ENCODE measurements around the gene BBIP1. TPM values are rescaled to one million over a fixed set of nuclear protein-coding genes. Genes with fewer than 3 reads are reported as not detected.

Gene BBIP1
- total RNA-seq, 6 experiments from 2014 or later: 9.4 to 15.7 (median 11.5) TPM

GRCh38 chr10:110897184-110897583, 21.8 kb downstream of the BBIP1 start:
- TF ChIP-seq POLR2A (IDR thresholded peaks at IDR 0.05): no peak
- no peak for TF ChIP-seq CTCF (IDR thresholded peaks at IDR 0.05)
- 60% methylated on average over 1 of the region's 1 CpG for WGBS (ENCODE audit: insufficient coverage, low coverage, low lambda C conversion rate, missing lambda C conversion rate)
- intact Hi-C loops (cut with DNase I): no loop called here
- peaks cover 0 to 8% (median 2%) of the 10 kb centered on the region in 4 donors for H3K4me1 ChIP-seq
- ATAC-seq (peak; percentile 75 to 91 (median 86)), DNase-seq (peak in 2 of 3 donors; percentile 58 to 74)
- H3K9me3 ChIP-seq: no peaks in the 10 kb centered on the region
- peaks cover 0 to 43% (median 6%) of the 10 kb centered on the region in 4 donors for H3K36me3 ChIP-seq
- no peaks in the 10 kb centered on the region for H3K27me3 ChIP-seq
- no peak overlapping the region for H3K4me3 ChIP-seq
- no peak overlapping the region for H3K27ac ChIP-seq

DNA sequence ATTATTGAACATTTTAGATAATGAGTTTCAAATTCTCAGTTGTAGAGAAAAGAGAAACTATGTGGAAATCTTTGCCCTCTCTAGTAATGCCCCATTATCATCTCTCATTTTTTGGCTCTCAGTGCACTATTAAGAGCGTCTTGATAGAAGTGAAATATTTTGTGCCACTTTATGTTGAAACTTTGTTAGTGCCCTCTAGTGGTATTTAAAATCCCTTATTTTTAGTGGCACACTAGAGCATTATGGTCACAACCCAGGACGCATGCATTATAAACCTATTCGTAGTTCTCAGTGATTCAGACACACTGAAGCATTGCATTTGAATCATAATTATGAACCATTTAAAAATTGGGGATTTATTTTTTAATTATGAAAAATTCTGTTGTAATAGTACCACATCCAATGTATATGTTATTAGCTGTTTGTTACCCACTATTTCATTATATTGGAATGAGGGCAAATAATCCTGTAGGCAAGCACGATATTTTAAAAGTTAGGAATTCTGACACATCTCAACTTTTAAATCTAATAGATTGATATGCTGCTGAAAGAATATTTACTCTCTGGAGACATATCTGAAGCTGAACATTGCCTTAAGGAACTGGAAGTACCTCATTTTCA, 25.3 kb downstream of the BBIP1 start:
- Histone ChIP-seq H3K9me3 (no peaks in the 10 kb centered on the region), H3K27ac (no peak overlapping the region), H3K36me3 (peaks cover 3 to 64% (median 9%) of the 10 kb centered on the region in 4 donors), H3K4me1 (peaks cover 0 to 8% (median 0%) of the 10 kb centered on the region in 4 donors), H3K4me3 (no peak overlapping the region), H3K27me3 (no peaks in the 10 kb centered on the region)
- DNase-seq (no peak), ATAC-seq (peak; percentile 82 to 88 (median 86))
- TF ChIP-seq CTCF (IDR thresholded peaks at IDR 0.05): peak; percentile 63 to 68 (median 66)
- no peak for TF ChIP-seq POLR2A (IDR thresholded peaks at IDR 0.05)
- 22% methylated on average over 4 of the region's 4 CpGs for WGBS (ENCODE audit: insufficient coverage, low coverage, low lambda C conversion rate, missing lambda C conversion rate)
- intact Hi-C loops (cut with DNase I): loop anchor here in 1 of 2 donors (5.0 kb wide), 1 partner anchor 86 kb away; no protein-coding TSS in a partner anchor

DNA sequence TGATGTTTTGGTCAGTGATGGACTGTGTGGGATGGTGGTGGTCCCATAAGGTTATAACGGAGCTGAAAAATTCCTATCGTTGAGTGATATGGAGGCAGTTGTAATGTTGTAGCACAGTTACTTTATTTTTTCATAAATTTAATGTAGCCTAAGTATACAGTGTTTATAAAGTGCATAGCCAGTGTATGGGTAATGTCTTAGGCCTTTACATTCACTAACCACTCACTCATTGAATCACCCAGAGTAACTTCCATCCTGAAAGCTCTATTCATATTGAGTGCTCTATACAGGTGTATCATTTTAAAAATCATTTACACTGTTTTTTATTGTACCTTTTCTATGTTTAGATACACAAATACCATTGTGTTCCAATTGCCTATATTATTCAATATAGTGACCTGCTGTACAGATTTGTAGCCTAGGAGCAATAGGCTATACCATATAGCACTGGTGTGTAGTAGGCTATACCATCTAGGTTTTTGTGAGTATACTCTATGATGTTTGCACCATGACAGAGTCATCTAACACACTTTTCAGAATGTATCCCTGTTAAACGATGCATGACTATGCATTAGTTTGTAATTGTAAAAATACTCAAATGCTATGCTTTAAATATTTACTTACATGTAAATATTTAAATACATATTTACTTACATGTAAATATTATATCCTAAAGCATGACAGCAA, 26.2 kb downstream of the BBIP1 start:
- peaks cover 0 to 8% (median 0%) of the 10 kb centered on the region in 4 donors for H3K4me1 ChIP-seq
- no peaks in the 10 kb centered on the region for H3K9me3 ChIP-seq
- no peak overlapping the region for H3K27ac ChIP-seq
- 86% methylated on average over 3 of the region's 3 CpGs for WGBS (ENCODE audit: insufficient coverage, low coverage, low lambda C conversion rate, missing lambda C conversion rate)
- no peaks in the 10 kb centered on the region for H3K27me3 ChIP-seq
- no peak overlapping the region for H3K4me3 ChIP-seq
- H3K36me3 ChIP-seq: peaks cover 3 to 63% (median 11%) of the 10 kb centered on the region in 4 donors
- no peak for TF ChIP-seq CTCF (IDR thresholded peaks at IDR 0.05)
- TF ChIP-seq POLR2A (IDR thresholded peaks at IDR 0.05): no peak
- intact Hi-C loops (cut with DNase I): loop anchor here in 1 of 2 donors (5.0 kb wide), 1 partner anchor 85 kb away; no protein-coding TSS in a partner anchor
- ATAC-seq (no peak), DNase-seq (no peak)

DNA sequence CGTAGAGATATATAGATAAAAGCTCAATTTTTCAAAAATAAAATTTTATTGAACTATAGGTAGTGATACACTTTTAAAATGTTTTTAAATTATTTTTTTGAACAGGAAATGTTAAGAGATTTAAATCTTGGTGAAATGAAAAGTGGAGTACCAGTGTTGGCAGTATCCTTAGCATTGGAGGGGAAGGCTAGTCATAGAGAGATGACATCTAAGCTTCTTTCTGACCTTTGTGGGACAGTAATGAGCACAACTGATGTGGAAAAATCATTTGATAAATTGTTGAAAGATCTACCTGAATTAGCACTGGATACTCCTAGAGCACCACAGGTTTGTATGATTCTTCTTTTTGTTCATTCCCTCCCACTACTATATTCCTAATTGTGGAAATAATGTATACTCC, 31.4 kb downstream of the BBIP1 start:
- 100% methylated on average over 1 of the region's 1 CpG for WGBS (ENCODE audit: insufficient coverage, low coverage, low lambda C conversion rate, missing lambda C conversion rate)
- TF ChIP-seq CTCF (IDR thresholded peaks at IDR 0.05): no peak
- no peak for TF ChIP-seq POLR2A (IDR thresholded peaks at IDR 0.05)

More for the DNA sequence above, 31.4 kb downstream of the BBIP1 start:
- Histone ChIP-seq H3K27ac (no peak overlapping the region), H3K36me3 (peaks cover 0 to 72% (median 10%) of the 10 kb centered on the region in 4 donors), H3K4me1 (peaks cover 0 to 9% (median 0%) of the 10 kb centered on the region in 4 donors), H3K4me3 (no peak overlapping the region), H3K27me3 (no peaks in the 10 kb centered on the region), H3K9me3 (no peaks in the 10 kb centered on the region)
- intact Hi-C loops (cut with DNase I): no loop called here
- ATAC-seq (no peak), DNase-seq (no peak)

All from right lobe of liver (tissue), 6 donors.